Activated CD8-positive, alpha-beta memory T cell treated with anti-CD3 and anti-CD28 coated beads, Interleukin-2, amount 50 U/mL, for 1 hour (primary cell): ENCODE measurements around the gene CELA2A.
"Not testable (repeated sequence)": the region's sequence is repeated elsewhere in the genome, so short reads cannot be mapped to it uniquely, and the experiment has no call there.

Experiments
- DNase-seq: peaks from one replicate; pipeline ENCODE4 v3.0.0-alpha.2; 2020; ENCODE audit errors: extremely low read depth

Gene CELA2A

GRCh38 chr1:15500184-15501178 lies 43.9 kb downstream of the CELA2A start:
- DNase-seq = no peak

GRCh38 chr1:15501208-15502032 lies 44.9 kb downstream of the CELA2A start:
- no peak for DNase-seq

- no peak for DNase-seq
These were observed 47.9 kb downstream of the CELA2A start for GRCh38 chr1:15504436-15504835.

- no peak for DNase-seq
These were observed 50.3 kb downstream of the CELA2A start for GRCh38 chr1:15506831-15507230.

- no peak for DNase-seq
These were observed 50.7 kb downstream of the CELA2A start for GRCh38 chr1:15507278-15507677.

GRCh38 chr1:15508700-15509487 lies 52.4 kb downstream of the CELA2A start:
- DNase-seq = no peak

- no peak for DNase-seq
These were observed 53.1 kb downstream of the CELA2A start for GRCh38 chr1:15509586-15509985.

- no peak for DNase-seq
These were observed 54.3 kb downstream of the CELA2A start for GRCh38 chr1:15510611-15511405.

- DNase-seq = no peak
These were observed 56.7 kb downstream of the CELA2A start for GRCh38 chr1:15513192-15513591.

- DNase-seq = no peak
These were observed 57.4 kb downstream of the CELA2A start for GRCh38 chr1:15513919-15514318.

- DNase-seq = not testable (repeated sequence)
These were observed 58.0 kb downstream of the CELA2A start for GRCh38 chr1:15514557-15514956.

- no peak for DNase-seq
These were observed 58.6 kb downstream of the CELA2A start for GRCh38 chr1:15515022-15515663.

GRCh38 chr1:15519625-15520024 lies 63.1 kb downstream of the CELA2A start:
- DNase-seq = no peak

- DNase-seq = not testable (repeated sequence)
These were observed 64.8 kb downstream of the CELA2A start for GRCh38 chr1:15521206-15521906.
